GM19395 (cell line): ENCODE measurements around the gene ECHDC1.
"Not testable (repeated sequence)": the region's sequence is repeated elsewhere in the genome, so short reads cannot be mapped to it uniquely, and the experiment has no call there.

Experiments
- ATAC-seq: cut with Tn5 transposase; IDR thresholded peaks from one replicate; pipeline ENCODE4 v1.9.1; 2021; ENCODE audit warnings: mild to moderate bottlenecking, moderate library complexity; ENCODE audit not compliant: unreplicated experiment

The ECHDC1 gene

GRCh38 chr6:127342296-127342945 is 988 bp downstream of the ECHDC1 start:
- no peak for ATAC-seq

GRCh38 chr6:127341471-127342202 is 1.8 kb downstream of the ECHDC1 start:
- peak; percentile 38 for ATAC-seq

- no peak for ATAC-seq
These were observed 3.2 kb downstream of the ECHDC1 start for GRCh38 chr6:127340171-127340570.

- no peak for ATAC-seq
These were observed 4.5 kb downstream of the ECHDC1 start for GRCh38 chr6:127338936-127339335.

- ATAC-seq = no peak
These were observed 10.9 kb downstream of the ECHDC1 start for GRCh38 chr6:127332383-127332961.

- not testable (repeated sequence) for ATAC-seq
These were observed 12.2 kb downstream of the ECHDC1 start for GRCh38 chr6:127331256-127331655.

- ATAC-seq = no peak
These were observed 15.3 kb downstream of the ECHDC1 start for GRCh38 chr6:127328043-127328609.

- ATAC-seq = no peak
These were observed 23.7 kb downstream of the ECHDC1 start for GRCh38 chr6:127319686-127320085.

- no peak for ATAC-seq
These were observed 25.9 kb downstream of the ECHDC1 start for GRCh38 chr6:127317388-127318128.

GRCh38 chr6:127305741-127306140 is 37.7 kb downstream of the ECHDC1 start:
- ATAC-seq = no peak

- no peak for ATAC-seq
These were observed 39.5 kb downstream of the ECHDC1 start for GRCh38 chr6:127303917-127304316.

- peak; percentile 72 for ATAC-seq
These were observed 40.4 kb downstream of the ECHDC1 start for GRCh38 chr6:127302728-127303660.

GRCh38 chr6:127301199-127301700 is 42.2 kb downstream of the ECHDC1 start:
- ATAC-seq = no peak

GRCh38 chr6:127300411-127300810 is 43.0 kb downstream of the ECHDC1 start:
- ATAC-seq = no peak

GRCh38 chr6:127299522-127300240 is 43.7 kb downstream of the ECHDC1 start:
- ATAC-seq = no peak

GRCh38 chr6:127298475-127298874 is 44.9 kb downstream of the ECHDC1 start:
- ATAC-seq = no peak

GRCh38 chr6:127297502-127298070 is 45.8 kb downstream of the ECHDC1 start:
- ATAC-seq = no peak

GRCh38 chr6:127291495-127291894 is 51.9 kb downstream of the ECHDC1 start:
- ATAC-seq = peak; percentile 87
